ENCODE measurements around the gene PABPN1L.

PABPN1L gene, protein sequence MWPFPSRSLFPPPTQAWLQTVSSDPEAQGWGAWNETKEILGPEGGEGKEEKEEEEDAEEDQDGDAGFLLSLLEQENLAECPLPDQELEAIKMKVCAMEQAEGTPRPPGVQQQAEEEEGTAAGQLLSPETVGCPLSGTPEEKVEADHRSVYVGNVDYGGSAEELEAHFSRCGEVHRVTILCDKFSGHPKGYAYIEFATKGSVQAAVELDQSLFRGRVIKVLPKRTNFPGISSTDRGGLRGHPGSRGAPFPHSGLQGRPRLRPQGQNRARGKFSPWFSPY

DNA sequence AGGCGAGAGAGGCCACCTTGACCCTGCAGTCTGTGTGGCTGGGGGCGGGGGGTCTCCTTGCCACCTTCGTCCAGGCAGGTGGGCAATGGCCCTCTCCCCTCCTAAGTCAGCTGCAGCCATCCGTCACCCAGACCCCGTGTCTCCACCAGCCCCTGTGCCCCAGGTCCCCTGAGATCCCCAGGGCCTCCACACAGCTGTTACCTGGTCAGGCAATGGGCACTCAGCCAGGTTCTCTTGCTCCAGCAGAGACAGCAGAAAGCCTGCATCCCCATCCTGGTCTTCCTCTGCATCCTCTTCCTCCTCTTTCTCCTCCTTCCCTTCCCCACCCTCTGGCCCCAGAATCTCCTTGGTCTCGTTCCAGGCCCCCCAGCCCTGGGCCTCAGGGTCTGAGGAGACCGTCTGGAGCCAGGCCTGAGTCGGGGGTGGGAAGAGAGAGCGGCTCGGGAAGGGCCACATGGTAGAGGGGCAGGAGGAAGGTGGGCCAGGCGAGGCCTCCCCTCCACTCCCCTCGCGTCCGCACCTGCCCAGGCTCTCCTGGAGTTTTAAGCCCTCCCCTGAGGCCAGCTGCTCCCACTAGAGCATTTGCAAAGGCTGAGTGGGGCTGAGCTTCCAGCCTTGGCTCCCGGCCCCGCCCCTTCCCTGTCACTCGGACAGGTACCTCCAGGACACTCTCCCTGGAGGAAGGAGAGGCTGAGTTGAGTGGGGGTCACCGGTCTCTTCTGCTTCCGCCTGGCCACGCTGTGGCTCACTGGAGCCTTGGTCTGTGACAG lies at the start of gene PABPN1L:
PABPN1L (minus strand) TSS at position 510 of the 770 bp plus-strand sequence; CDS start at position 456, 54 bp downstream.
- DNase-seq (ENCODE audit: low read depth) = no peak

DNA sequence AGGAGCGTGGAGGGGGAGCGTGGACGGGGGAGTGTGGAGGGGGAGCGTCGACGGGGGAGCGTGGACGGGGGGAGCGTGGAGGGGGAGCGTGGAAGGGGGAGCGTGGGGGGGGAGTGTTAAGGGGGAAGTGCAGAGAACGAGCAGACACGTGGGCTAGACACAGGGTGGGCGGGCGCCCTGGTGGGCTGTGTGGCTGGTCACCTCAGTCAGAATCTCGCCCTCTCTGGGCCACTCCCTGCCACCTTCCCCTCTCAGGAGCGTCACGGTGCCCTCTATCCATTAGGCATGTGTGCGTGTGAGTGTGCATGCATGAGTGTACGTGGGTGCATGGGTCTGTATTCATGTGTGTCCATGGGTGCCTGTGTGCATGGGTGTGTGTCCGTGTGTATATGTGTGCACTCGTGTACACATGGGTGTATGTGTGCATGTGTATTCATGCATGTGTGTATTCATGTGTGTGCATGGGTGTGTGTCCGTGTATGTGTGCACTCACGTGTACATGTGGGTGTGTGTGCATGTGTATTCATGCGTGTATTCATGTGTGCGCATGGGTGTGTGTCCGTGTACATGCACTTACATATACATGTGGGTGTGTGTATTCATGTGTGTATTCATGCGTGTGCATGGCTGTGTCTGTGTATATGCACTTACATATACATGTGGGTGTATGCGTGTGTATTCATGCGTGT lies 49.3 kb upstream of the PABPN1L start:
- no peak for DNase-seq (ENCODE audit: low read depth)

DNA sequence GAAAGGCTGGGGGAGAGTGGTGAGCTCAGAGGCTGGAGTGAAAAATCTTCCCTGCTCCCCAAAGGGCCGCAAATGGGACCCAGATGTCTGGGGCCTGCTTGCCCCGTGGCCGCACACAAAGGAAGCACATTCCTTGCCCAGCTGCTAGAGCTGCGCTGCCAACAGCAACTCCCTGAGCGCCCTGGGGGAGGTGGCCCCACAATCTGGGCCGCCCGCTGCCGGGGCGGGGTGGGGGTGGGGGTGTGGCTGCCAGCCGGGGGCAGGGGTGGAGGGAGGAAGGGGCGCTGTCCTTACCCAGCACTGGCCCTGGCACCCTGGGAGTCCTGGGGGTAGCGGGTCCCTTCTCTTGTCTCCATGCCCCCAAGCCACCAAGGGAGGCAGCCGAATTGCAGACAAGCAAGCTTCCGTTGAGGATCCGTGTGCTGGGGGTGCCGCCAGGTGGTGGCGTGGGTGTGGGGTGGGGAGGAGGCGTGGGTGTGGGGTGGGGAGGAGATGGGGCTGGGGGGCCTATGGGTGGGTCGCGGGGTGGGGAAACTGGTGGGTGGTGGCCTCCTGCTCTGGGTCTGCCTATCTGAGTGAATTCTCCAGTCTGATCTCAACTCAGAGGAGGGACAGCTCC lies 48.4 kb upstream of the PABPN1L start:
- DNase-seq (ENCODE audit: low read depth) = no peak

DNA sequence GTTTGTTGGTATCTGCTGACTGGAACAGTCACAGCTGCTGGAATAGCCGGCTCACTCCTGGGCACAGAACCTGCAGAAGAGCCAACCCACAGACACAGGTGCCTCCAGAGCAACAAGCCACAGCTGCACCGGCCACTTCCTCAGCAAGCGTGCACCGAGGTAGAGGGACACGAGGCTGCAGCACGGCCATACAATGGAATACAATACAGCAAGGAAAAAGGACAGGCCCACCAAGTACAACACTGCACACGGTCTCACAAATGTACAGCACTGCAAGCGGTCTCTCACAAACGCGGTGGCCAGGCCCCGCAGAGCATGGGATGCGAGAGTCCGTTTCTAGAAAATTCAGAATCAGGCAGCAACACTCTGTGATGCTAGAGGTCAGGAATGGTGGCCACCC lies 47.4 kb upstream of the PABPN1L start:
- no peak for DNase-seq (ENCODE audit: low read depth)

DNA sequence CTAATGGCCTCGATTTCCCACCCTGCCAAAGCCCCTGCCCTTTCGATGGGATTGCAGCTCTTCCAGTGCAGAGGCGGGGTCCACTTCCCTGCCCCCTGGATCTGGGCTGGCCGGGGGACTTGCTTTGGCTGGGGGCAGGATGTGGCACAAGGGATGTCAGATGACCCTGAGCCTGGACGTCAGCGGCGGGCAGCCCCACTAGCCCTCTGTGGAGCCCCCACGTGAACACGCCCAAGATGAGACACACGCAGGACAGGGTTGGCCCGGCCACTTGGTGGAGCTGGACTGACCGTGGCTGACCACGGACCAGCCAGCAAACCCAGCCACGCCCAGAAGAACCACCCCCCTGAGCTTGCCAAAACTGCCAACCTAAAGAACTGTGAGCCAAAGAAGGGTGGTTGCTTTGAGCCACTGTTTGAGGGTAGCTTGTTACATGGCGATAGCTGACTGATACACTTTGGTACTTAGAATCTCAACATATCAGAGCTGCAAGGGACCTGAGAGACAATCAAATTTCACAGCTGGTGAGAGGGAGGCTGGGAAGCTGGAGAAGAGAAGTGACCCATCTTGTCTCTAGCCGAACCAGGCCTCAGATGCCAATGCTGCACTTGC lies 46.6 kb upstream of the PABPN1L start:
- DNase-seq (ENCODE audit: low read depth) = no peak

DNA sequence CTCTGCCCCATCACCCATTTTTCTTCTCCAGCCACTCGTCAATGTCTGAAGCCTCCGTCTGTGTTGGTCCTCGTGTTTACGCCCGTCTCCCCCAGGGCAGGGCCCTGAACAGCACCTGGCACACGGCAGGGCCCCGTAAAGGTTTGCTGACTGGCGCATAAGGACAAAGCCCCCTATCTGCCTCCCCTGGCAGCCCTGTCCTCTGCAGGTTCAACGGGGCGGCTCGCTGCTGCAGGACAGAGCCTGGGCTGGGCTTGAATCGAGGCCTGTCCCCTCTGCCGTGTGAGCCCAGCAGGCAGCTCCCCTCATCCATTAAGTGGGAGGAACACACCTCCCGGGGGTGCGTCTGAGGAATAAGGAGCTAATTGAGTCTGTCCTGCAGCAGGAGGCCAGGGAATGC lies 46.1 kb upstream of the PABPN1L start:
- DNase-seq (ENCODE audit: low read depth) = no peak

DNA sequence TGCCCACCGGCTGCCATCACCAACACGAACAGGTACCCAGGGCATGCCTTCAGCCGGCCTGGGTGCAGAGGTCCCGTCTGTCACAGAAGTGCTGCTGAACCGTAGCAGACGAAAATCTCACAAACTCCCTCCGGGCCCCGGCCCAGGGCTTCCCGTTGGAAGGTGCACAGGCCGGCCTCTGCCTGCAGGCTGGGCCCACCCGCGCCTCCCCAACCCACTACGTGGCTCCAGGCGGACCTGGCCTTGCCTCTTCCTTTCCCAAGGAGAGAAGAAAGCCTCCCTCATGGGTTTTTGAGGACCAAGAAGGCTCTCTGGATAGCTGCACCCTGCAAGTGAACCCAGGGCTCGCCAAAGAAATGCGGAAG lies 45.5 kb upstream of the PABPN1L start:
- DNase-seq (ENCODE audit: low read depth) = no peak

DNA sequence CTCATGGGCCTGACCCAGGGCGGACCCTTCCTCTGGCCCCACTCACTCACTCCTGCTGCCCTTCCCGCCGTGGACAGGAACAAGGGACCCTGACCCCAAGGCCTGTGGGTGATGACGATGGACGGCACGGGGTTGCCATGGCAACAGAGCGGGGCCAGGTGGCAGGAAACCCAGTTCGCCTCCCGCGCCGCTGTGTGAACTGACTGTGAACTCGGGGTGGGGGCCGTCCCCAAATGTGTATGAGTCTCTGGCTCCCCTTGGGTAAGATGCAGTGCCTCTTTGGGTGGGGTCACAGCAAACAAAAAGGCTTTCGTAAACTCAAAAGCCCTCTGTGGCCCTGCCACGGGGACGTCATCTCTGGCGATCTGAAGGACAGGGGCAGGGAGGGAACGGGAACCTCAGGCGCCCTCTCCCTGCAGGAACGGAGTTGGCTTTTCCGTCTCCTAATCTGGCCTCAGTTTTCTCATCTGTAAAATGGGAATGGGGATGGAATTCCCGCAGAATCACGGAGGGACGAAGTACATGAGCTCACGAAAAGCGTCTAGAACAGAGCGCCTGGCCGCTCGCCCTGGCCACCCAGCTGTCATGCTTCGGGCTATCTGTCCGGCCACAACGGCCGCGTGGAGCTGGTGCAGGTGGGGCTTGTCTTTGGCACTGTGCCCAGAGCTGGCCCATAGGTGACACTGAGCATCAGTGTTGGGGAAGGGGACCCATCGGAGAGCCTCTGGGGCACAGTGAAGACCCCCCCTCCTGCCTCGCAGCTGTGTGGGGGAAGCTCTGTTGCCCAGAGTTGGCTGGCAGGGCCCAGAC lies 44.9 kb upstream of the PABPN1L start:
- no peak for DNase-seq (ENCODE audit: low read depth)

DNA sequence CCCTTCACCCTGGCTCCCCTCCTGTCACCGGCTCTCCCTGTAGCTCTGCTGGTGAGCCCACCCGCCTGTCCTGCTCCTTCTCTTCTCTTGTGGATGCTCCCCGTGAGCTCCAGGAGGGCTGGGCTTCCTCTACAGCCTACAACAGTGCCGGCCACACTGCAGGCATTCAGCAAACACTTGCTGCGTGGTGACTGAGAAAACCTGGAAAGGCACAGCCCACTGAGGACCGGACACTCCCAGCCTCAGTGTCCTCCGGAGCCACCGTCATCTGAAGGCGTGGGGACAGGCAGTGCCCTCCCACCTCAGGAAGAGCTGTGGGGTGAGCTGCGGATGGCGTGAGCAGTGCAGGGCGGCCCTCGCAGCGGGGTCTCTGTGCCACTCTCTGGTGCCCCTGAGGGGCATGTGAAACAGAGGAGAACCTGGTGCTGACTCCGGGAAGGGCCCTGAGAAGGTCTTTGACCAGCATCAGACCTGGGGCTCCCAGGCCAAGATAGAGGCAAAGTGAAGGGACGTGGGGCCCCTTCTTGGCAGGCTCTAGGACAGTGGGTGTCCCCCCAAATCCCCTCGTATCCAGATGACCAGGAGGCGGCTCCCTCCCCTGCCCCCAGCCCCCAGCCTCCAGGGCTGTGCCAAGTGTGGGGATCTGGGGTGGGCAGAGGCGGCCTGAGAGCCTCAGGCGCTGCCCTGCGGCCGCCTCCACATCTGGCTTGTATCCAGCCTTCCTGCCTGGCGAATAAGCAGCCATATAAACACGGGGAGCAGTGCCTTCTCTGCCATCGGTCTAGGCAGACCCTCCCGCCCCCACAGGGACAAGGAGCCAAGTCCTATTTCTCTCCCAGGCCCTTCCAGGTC lies 44.0 kb upstream of the PABPN1L start:
- no peak for DNase-seq (ENCODE audit: low read depth)

DNA sequence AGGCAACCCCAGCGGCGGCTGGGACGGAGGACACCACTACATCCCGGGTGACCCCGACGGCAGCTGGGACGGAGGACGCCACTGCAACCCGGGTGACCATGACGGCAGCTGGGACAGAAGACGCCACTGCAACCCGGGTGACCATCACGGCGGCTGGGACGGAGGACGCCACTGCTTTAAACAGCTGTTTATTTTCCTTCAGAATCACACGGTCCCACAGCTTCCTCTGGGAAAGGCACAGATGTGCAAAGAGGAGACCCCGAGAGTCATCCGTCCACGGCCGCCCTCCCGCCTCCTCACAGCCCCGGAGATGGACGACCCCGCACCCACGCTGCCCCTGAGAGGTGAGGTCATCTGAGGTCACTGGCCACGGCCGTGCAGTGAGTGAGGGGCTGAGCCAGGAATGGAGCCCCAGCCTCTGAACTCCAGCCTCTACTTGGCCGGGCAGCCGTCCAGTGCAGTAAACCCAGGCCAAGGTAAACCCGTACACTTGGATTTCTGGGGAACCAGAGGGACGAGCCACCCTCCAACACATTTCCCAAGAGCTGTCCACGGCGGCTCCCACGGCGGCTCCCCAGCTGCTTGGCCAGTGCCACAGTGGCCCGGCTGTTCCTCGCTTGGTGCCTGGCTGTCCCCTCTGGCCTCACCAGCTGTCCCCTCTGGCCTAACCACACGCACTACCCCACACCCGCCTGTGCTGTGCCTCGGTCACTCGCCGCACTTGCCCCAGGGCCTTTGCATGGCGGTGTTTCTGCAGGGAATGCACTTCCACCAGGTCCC lies 43.2 kb upstream of the PABPN1L start:
- DNase-seq (ENCODE audit: low read depth) = no peak

DNA sequence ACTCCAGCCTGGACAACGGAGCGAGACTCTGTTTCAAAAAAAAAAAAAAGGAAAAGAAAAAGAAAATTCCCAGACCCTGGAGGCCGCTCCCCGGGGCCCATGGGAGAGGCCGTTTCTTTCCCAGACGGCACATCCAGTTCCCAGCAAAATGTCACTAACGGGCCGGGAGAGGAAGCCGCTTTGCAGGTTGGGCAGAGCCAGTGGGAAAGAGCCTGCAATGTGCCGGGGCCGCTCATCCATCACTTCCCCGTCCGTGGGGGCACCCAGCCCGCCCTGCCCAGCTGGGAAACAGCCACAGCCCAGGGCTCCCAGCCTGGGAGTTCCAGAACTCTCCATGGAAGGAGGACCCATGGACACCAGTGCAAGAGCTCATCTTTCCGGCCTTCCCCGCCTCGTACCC lies 41.8 kb upstream of the PABPN1L start:
- no peak for DNase-seq (ENCODE audit: low read depth)

DNA sequence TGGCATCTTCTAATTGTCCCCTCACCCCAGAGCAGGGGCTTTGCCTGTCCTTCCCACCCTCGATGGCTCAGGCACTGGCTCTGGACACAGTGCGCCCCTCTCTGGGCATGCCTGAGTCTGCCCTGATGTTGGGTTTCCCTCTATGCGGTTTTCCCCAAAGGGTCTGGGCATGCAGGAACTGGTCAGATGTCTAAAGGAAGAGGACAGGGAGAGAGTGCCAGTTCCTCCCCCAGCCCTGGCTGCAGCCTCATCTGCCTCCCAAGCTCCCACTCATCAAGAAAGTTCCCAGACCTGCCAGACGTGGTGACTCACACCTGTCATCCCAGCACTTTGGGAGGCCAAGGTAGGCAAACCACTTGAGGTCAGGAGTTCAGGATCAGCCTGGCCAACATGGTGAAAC lies 41.3 kb upstream of the PABPN1L start:
- no peak for DNase-seq (ENCODE audit: low read depth)

DNA sequence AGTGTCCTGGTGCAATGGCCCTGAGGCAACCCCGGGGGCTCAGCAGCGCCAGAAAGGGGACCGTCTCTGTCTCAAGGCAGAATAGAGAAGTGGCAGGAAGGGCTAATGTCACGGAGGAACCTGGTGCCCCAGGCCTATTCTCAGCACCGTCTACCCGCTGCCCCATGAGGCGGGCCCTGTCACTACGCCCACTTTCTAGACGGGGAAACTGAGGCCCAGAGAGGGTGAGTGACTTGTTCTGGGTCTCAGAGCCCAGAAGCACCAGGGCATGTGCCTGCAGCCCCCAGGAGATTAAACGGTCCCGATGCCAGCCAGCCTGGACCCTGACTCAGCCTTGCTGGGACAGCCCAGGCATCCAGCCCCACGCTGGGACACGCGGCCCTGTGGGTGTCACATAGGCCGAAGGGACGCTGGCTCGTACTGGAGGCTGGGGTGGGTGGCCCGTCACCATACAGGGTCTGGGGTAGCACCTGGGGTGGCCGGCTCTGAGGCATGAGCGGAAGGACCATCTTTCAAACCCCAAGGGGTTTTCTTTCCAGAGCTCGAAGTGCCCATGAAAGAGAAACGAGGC lies 40.2 kb upstream of the PABPN1L start:
- DNase-seq (ENCODE audit: low read depth) = no peak

DNA sequence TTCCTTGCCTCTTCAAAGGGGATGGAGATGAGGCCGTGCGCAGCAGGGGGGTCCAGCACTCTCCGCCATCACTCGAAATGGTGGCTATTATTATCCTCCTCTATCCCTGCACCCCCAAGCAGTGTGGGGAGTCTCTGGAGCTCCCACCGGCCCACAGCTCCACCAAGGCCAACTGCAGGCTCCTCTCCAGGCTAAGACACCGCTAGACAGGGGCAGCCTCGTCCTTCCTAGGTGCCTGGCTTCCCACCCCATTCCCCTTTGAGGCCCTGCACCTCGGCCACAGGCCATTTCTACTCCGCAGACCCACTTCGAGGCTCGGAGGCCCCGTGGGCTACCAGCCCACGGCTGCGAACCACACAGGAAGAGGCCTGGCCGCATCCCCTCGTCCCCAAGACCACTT lies 39.6 kb upstream of the PABPN1L start:
- no peak for DNase-seq (ENCODE audit: low read depth)

DNA sequence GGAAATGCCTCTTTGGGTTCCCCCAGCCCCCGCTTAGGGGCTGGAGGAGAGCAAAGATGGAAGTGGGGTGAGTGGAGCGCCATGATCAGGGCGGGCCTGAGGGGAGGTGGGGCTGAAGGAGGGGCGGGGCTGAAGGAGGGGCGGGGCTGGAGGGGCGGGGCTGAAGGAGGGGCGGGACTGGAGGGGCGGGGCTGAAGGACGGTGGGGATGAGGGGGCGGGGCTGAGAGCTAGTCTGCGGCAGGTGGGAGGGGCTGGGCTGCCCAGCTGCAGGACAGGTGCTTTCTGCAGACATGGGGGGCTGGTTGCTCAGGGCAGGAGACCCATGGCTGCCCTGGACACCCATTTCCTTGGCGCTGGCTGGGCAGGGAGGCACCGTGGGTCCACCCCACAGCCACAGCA lies 39.1 kb upstream of the PABPN1L start:
- no peak for DNase-seq (ENCODE audit: low read depth)

DNA sequence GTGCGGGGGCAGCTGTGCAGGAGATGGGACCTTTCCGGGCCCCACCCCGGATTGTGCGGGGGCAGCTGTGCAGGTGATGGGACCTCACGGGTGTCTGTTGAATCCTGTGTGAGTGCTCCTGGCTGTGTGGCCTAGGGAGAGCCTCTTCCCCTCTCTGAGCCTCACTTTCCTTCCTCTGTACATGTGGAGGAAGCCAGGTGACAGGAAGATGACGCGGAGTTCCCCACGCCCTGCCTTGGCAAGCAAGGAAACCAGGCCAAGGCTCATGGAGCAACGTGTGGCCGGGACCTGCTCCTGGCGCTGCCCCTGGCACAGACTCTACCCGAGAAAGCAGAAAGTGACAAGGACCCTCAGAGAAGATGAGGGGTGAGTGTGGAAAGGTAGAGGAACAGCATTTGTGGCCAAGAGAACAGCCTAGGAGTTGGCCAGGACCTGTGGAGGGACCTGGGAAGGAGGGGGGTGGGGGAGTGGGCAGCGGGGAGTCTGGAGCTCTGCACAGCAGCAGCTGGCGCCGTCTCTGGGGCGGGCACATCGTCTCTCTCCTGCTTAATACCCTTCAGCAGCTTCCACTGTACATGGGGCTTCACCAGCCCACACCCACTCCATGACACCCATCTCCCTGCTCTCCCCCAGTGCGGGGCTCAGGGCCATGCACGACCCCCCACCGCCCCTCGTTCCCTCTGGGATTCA lies 38.4 kb upstream of the PABPN1L start:
- no peak for DNase-seq (ENCODE audit: low read depth)

DNA sequence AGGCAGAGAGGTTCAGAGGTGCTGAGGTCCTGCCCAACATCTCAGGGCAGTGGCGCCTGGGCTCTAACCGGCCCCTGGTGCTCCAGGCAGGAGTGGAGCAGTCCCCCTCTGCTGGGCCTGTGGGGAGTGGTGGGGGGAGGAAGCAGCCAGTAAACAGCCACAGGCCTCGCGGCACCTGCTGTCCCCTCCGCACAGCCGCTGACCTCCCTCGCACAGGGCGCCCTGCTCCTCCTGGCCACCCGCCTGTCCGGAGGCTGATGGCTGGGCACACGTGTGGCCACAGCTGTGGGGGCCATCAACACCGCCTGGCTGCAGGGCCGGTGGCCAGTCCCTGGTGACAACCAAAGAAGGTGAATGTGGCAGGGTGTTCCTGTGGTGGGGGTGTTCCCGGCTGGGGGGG lies 36.8 kb upstream of the PABPN1L start:
- no peak for DNase-seq (ENCODE audit: low read depth)

DNA sequence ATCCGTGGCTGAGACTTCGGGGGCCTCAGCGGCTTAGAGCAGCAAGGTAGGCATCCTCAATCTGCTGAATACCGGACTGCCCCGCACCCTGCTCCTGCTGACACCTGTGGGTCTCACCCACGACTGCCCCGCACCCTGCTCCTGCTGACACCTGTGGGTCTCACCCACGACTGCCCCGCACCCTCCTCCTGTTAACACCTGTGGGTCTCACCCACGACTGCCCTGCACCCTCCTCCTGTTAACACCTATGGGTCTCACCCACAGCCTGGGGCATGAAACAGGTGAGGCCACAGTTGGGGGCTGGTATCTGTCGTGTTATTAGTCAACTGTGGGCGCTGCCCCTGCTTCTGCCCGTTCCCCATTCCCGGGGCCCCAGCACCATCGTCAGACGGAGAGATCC lies 36.3 kb upstream of the PABPN1L start:
- no peak for DNase-seq (ENCODE audit: low read depth)

Measured in activated T-cell treated with anti-CD3 and anti-CD28 coated beads for 1 hour (primary cell).